GM23338 (cell line): Measurements from ENCODE around the gene SLC9C2. TPM values are rescaled to one million over a fixed set of nuclear protein-coding genes. Genes with fewer than 3 reads are reported as not detected.
"Not testable (repeated sequence)": the region's sequence is repeated elsewhere in the genome, so short reads cannot be mapped to it uniquely, and the experiment has no call there.

Experiments used
- ATAC-seq: fragments of 200-7000 bp; cut with Tn5 transposase; 3 replicates; pipeline ENCODE4 v1.9.1; 2020
- DNase-seq: peaks from one replicate; pipeline ENCODE4 v3.0.0-alpha.2; 2015; ENCODE audit warnings: low spot score
- H2AFZ ChIP-seq: fragments of 200-600 bp; sonication (generic); 2 replicates; pipeline ENCODE4 v1.8.0; 2016; ENCODE audit warnings: antibody characterized with exemption, mild to moderate bottlenecking, moderate library complexity
- H3F3A ChIP-seq: fragments of 200-600 bp; sonication (generic); replicated peaks from 2 replicates; pipeline ENCODE4 v1.8.0; 2017; ENCODE audit warnings: antibody characterized with exemption, mixed run types, low read depth
- H3K27ac ChIP-seq: fragments of 200-600 bp; sonication (generic); 2 replicates; pipeline ENCODE4 v1.6.1; 2016; ENCODE audit warnings: low read depth
- H3K27me3 ChIP-seq: fragments of 200-600 bp; sonication (generic); 2 replicates; pipeline ENCODE4 v1.8.0; 2016; ENCODE audit warnings: mild to moderate bottlenecking, mixed run types, moderate library complexity; ENCODE audit not compliant: insufficient read depth
- H3K36me3 ChIP-seq: fragments of 200-600 bp; sonication (generic); 2 replicates; pipeline ENCODE4 v1.8.0; 2016; ENCODE audit warnings: mild to moderate bottlenecking; ENCODE audit not compliant: insufficient read depth
- H3K4me1 ChIP-seq: fragments of 200-600 bp; sonication (generic); 2 replicates; pipeline ENCODE4 v1.8.0; 2016; ENCODE audit warnings: mild to moderate bottlenecking, moderate library complexity; ENCODE audit not compliant: insufficient read depth
- H3K4me2 ChIP-seq: fragments of 200-600 bp; sonication (generic); 2 replicates; pipeline ENCODE4 v1.7.1; 2017; ENCODE audit warnings: mixed run types
- H3K4me3 ChIP-seq: fragments of 200-600 bp; sonication (generic); 2 replicates; pipeline ENCODE4 v1.6.1; 2016; ENCODE audit warnings: mixed run types
- H3K79me2 ChIP-seq: fragments of 200-600 bp; sonication (generic); replicated peaks from 2 replicates; pipeline ENCODE4 v1.8.0; 2017; ENCODE audit warnings: mild to moderate bottlenecking; ENCODE audit not compliant: insufficient read depth
- H3K9me2 ChIP-seq: fragments of 200-600 bp; sonication (generic); 2 replicates; pipeline ENCODE4 v1.8.0; 2017; ENCODE audit not compliant: insufficient read depth
- H4K20me1 ChIP-seq: fragments of 200-600 bp; sonication (generic); replicated peaks from 2 replicates; pipeline ENCODE4 v1.8.0; 2017; ENCODE audit warnings: mild to moderate bottlenecking; ENCODE audit not compliant: insufficient read depth
- H3K27ac Mint-ChIP-seq: 2 replicates; pipeline ENCODE4 v1.8.0; 2020; ENCODE audit warnings: inconsistent platforms, mild to moderate bottlenecking, moderate library complexity, mixed read lengths
- H3K27me3 Mint-ChIP-seq: 3 replicates; pipeline ENCODE4 v1.8.0; 2022; ENCODE audit warnings: low read depth, mild to moderate bottlenecking, moderate library complexity, mixed read lengths, inconsistent platforms; ENCODE audit not compliant: insufficient read depth, poor library complexity
- H3K36me3 Mint-ChIP-seq: 3 replicates; pipeline ENCODE4 v1.8.0; 2021; ENCODE audit warnings: low read depth, mild to moderate bottlenecking, inconsistent platforms, moderate library complexity, mixed read lengths
- H3K4me1 Mint-ChIP-seq: 3 replicates; pipeline ENCODE4 v1.8.0; 2020; ENCODE audit warnings: mild to moderate bottlenecking, inconsistent platforms, mixed read lengths
- H3K4me3 Mint-ChIP-seq: 3 replicates; pipeline ENCODE4 v1.8.0; 2021; ENCODE audit warnings: moderate library complexity, mild to moderate bottlenecking, inconsistent platforms, mixed read lengths
- H3K9me3 Mint-ChIP-seq: 3 replicates; pipeline ENCODE4 v1.8.0; 2020; ENCODE audit warnings: moderate library complexity, mild to moderate bottlenecking, inconsistent platforms, mixed read lengths
- CREB1 ChIP-seq: fragments of 250-450 bp; sonication (Bioruptor Pico); IDR thresholded peaks from 2 replicates; pipeline ENCODE4 v1.5.0; 2020; ENCODE audit warnings: low read depth, mild to moderate bottlenecking, moderate library complexity
- EZH2 ChIP-seq: fragments of 200-600 bp; sonication (generic); IDR thresholded peaks from one replicate; pipeline ENCODE4 v1.8.0; 2017; ENCODE audit warnings: antibody characterized with exemption, mild to moderate bottlenecking, low read depth; ENCODE audit not compliant: unreplicated experiment
- EZH2phosphoT487 ChIP-seq: fragments of 200-600 bp; sonication (generic); IDR thresholded peaks from one replicate; pipeline ENCODE4 v1.8.1; 2018; ENCODE audit warnings: antibody characterized with exemption; ENCODE audit not compliant: unreplicated experiment
- NANOG ChIP-seq: IDR thresholded peaks from 2 replicates; pipeline ENCODE4 v1.6.1; 2016; ENCODE audit warnings: antibody characterized with exemption, borderline replicate concordance
- POLR2AphosphoS5 ChIP-seq: IDR thresholded peaks from 2 replicates; pipeline ENCODE4 v1.6.1; 2016; ENCODE audit warnings: antibody characterized with exemption, low read depth
- STAT1 ChIP-seq: IDR thresholded peaks from one replicate; pipeline ENCODE4 v1.6.1; 2016; ENCODE audit warnings: antibody characterized with exemption; ENCODE audit not compliant: unreplicated experiment
- ZNF114 ChIP-seq: fragments of 250-450 bp; sonication (Bioruptor Pico); IDR thresholded peaks from 2 replicates; pipeline ENCODE4 v1.5.0; 2020; ENCODE audit warnings: mild to moderate bottlenecking, moderate library complexity
- ZNF331 ChIP-seq: fragments of 250-450 bp; sonication (Bioruptor Pico); IDR thresholded peaks from 2 replicates; pipeline ENCODE4 v1.5.0; 2020; ENCODE audit warnings: low read depth, mild to moderate bottlenecking, moderate library complexity
- polyA plus RNA-seq: library from polyadenylated mRNA; unstranded; fragments of >200 nt; fragmentation: Nextera tagmentation; extraction: Ambion mirVana; gene quantifications from 2 replicates; pipeline ENCODE4 v1.2.1, GENCODE V29; 2016
- total RNA-seq: library from RNA; depleted of rRNA; stranded (reverse); fragments of >200 nt; shearing (Covaris generic); gene quantifications from 2 replicates; pipeline ENCODE4 v1.2.3, GENCODE V29; 2014
- TF ChIP-seq, protein P1 (sequence below): IDR thresholded peaks from 2 replicates; pipeline ENCODE4 v1.6.1; 2016; ENCODE audit warnings: antibody characterized with exemption
- TF ChIP-seq, protein P2 (sequence below), 2 experiments: fragments of 200-600 bp in 1 of 2; sonication (generic) in 1 of 2; conservative IDR thresholded peaks; 2 replicates each; pipeline versions ENCODE4 v1.5.1 to v1.6.1; 2016 to 2017; ENCODE audit warnings: antibody characterized with exemption in 2 of 2, low read depth in 2 of 2, mild to moderate bottlenecking in 2 of 2, moderate library complexity in 1 of 2
- TF ChIP-seq, protein P3 (sequence below): IDR thresholded peaks from one replicate; pipeline ENCODE4 v1.6.1; 2018; ENCODE audit warnings: antibody characterized with exemption; ENCODE audit not compliant: unreplicated experiment

Gene SLC9C2
- total and polyA plus RNA-seq, 2 experiments from 2014 or later, result not detected

DNA sequence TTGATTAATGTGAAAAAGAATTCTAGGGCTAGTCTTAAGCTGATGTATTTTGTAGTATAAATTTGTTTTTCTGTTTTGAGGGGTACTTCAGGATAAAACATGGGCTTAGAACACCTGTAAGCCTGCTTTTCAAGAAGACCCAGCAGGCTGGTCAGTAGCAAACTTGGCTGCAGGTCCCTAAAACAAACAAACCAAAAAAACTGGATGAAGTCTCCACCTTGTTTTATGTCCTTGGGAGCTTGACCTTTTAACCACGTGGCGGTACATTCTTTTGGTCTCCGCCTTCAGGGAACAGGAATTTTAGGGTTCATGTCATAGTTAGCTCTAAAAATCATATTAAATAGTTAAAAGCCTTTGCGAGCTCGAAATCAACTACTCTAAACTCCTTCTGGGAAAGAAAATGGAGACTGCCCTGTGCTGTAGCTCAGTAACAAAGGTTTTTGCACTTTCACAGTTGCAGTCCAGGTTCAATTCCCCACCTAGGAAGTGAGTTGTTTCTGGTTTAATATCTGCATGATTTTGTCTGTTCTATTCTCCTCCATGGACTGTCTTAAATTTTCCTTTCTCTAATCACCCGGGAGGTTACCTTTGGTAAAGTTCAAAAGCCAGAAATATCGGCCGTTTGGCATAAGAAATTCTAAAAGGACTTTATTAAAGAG is 107.1 kb downstream of the SLC9C2 start (continued):
- TF ChIP-seq, protein P1, sequence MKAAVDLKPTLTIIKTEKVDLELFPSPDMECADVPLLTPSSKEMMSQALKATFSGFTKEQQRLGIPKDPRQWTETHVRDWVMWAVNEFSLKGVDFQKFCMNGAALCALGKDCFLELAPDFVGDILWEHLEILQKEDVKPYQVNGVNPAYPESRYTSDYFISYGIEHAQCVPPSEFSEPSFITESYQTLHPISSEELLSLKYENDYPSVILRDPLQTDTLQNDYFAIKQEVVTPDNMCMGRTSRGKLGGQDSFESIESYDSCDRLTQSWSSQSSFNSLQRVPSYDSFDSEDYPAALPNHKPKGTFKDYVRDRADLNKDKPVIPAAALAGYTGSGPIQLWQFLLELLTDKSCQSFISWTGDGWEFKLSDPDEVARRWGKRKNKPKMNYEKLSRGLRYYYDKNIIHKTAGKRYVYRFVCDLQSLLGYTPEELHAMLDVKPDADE, result no peak
- no peak for TF ChIP-seq EZH2
- TF ChIP-seq ZNF331 (CRISPR knock-in tag), result no peak
- no peak for TF ChIP-seq EZH2phosphoT487
- TF ChIP-seq CREB1 (CRISPR knock-in tag), result no peak
- TF ChIP-seq, protein P2, sequence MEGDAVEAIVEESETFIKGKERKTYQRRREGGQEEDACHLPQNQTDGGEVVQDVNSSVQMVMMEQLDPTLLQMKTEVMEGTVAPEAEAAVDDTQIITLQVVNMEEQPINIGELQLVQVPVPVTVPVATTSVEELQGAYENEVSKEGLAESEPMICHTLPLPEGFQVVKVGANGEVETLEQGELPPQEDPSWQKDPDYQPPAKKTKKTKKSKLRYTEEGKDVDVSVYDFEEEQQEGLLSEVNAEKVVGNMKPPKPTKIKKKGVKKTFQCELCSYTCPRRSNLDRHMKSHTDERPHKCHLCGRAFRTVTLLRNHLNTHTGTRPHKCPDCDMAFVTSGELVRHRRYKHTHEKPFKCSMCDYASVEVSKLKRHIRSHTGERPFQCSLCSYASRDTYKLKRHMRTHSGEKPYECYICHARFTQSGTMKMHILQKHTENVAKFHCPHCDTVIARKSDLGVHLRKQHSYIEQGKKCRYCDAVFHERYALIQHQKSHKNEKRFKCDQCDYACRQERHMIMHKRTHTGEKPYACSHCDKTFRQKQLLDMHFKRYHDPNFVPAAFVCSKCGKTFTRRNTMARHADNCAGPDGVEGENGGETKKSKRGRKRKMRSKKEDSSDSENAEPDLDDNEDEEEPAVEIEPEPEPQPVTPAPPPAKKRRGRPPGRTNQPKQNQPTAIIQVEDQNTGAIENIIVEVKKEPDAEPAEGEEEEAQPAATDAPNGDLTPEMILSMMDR (conservative IDR thresholded peaks at IDR 0.05; ENCODE audit: low read depth in 2 of 2), result no peak
- no peak for TF ChIP-seq POLR2AphosphoS5
- no peak for TF ChIP-seq STAT1
- TF ChIP-seq, protein P3, sequence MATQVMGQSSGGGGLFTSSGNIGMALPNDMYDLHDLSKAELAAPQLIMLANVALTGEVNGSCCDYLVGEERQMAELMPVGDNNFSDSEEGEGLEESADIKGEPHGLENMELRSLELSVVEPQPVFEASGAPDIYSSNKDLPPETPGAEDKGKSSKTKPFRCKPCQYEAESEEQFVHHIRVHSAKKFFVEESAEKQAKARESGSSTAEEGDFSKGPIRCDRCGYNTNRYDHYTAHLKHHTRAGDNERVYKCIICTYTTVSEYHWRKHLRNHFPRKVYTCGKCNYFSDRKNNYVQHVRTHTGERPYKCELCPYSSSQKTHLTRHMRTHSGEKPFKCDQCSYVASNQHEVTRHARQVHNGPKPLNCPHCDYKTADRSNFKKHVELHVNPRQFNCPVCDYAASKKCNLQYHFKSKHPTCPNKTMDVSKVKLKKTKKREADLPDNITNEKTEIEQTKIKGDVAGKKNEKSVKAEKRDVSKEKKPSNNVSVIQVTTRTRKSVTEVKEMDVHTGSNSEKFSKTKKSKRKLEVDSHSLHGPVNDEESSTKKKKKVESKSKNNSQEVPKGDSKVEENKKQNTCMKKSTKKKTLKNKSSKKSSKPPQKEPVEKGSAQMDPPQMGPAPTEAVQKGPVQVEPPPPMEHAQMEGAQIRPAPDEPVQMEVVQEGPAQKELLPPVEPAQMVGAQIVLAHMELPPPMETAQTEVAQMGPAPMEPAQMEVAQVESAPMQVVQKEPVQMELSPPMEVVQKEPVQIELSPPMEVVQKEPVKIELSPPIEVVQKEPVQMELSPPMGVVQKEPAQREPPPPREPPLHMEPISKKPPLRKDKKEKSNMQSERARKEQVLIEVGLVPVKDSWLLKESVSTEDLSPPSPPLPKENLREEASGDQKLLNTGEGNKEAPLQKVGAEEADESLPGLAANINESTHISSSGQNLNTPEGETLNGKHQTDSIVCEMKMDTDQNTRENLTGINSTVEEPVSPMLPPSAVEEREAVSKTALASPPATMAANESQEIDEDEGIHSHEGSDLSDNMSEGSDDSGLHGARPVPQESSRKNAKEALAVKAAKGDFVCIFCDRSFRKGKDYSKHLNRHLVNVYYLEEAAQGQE, result no peak
- no peak for TF ChIP-seq NANOG
- no peak for TF ChIP-seq ZNF114 (CRISPR knock-in tag)

DNA sequence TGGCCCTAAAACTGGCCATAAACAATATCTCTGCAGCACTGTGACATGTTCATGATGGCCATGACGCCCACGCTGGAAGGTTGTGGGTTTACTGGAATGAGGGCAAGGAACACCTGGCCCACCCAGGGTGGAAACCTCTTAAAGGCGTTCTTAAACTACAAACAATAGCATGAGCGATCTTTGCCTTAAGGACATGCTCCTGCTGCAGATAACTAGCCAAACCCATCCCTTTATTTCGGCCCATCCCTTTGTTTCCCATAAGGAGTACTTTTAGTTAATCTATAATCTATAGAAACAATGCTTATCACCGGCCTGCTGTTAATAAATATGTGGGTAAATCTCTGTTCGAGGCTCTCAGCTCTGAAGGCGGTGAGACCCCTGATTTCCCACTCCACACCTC is 109.7 kb downstream of the SLC9C2 start:
- H3K4me3 Mint-ChIP-seq, H3K9me2 ChIP-seq, H3F3A ChIP-seq, H2AFZ ChIP-seq, H3K79me2 ChIP-seq, H3K4me1 ChIP-seq, H3K27me3 ChIP-seq, H3K4me3 ChIP-seq, H3K27me3 Mint-ChIP-seq, DNase-seq, H3K27ac Mint-ChIP-seq, H3K27ac ChIP-seq, ATAC-seq, H3K4me1 Mint-ChIP-seq, H3K36me3 ChIP-seq, H3K4me2 ChIP-seq, H4K20me1 ChIP-seq: not testable (repeated sequence)
- Mint-ChIP-seq H3K36me3 (peaks cover 66% of the 10 kb centered on the region), H3K9me3 (peaks cover 46% of the 10 kb centered on the region)
